IPS-18a (cell line): Measurements from ENCODE around the gene EYS.

Experiments used
- H3K27ac ChIP-seq: one replicate; pipeline ENCODE4 v1.5.1; 2013; ENCODE audit warnings: low read length
- H3K27me3 ChIP-seq: one replicate; pipeline ENCODE4 v1.6.1; 2013; ENCODE audit warnings: mild to moderate bottlenecking, low read length; ENCODE audit not compliant: control insufficient read depth, insufficient read depth
- H3K36me3 ChIP-seq: one replicate; pipeline ENCODE4 v1.6.1; 2013; ENCODE audit warnings: low read depth, low read length; ENCODE audit not compliant: control insufficient read depth
- H3K4me1 ChIP-seq: one replicate; pipeline ENCODE4 v1.6.1; 2013; ENCODE audit warnings: low read depth, low read length; ENCODE audit not compliant: control insufficient read depth
- H3K4me3 ChIP-seq: one replicate; pipeline ENCODE4 v1.5.1; 2013; ENCODE audit warnings: low read length
- H3K9ac ChIP-seq: one replicate; pipeline ENCODE4 v1.6.1; 2013; ENCODE audit warnings: mild to moderate bottlenecking, low read length, moderate library complexity
- H3K9me3 ChIP-seq: one replicate; pipeline ENCODE4 v1.6.1; 2013; ENCODE audit warnings: low read depth, low read length; ENCODE audit not compliant: control insufficient read depth

The EYS gene

GRCh38 chr6:65081756-65082155, 625.3 kb downstream of the EYS start:
- Histone ChIP-seq H3K27me3 (no peaks in the 10 kb centered on the region), H3K9me3 (no peaks in the 10 kb centered on the region), H3K4me3 (no peak overlapping the region), H3K27ac (no peak overlapping the region), H3K4me1 (no peaks in the 10 kb centered on the region), H3K36me3 (no peaks in the 10 kb centered on the region), H3K9ac (no peak overlapping the region)

- no peaks in the 10 kb centered on the region for H3K36me3 ChIP-seq
- no peak overlapping the region for H3K4me3 ChIP-seq
- no peak overlapping the region for H3K27ac ChIP-seq
- H3K27me3 ChIP-seq = no peaks in the 10 kb centered on the region
- H3K9me3 ChIP-seq = no peaks in the 10 kb centered on the region
- H3K4me1 ChIP-seq = no peaks in the 10 kb centered on the region
- H3K9ac ChIP-seq = no peak overlapping the region
These were observed 631.3 kb downstream of the EYS start for GRCh38 chr6:65075705-65076230.

DNA sequence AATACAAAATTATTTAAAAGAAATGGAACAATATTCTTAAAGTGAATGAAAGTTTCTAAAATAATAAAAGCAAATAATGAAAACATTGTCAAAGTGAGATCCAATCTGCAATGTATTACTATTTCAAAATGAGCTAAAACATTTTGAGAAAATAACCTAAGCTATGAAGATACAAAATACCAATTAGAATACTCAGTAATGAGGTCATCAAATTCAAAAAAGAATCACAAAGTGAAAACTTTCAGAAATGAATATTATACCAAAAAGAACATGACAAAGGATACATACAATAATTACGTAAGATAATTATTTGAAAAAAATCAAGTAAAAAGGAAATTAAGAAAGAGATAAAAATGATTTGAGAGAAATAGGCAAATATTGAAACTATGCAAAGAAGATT, 634.5 kb downstream of the EYS start:
- Histone ChIP-seq H3K27ac (no peak overlapping the region), H3K4me3 (no peak overlapping the region), H3K36me3 (no peaks in the 10 kb centered on the region), H3K9me3 (no peaks in the 10 kb centered on the region), H3K4me1 (no peaks in the 10 kb centered on the region), H3K9ac (no peak overlapping the region), H3K27me3 (no peaks in the 10 kb centered on the region)

DNA sequence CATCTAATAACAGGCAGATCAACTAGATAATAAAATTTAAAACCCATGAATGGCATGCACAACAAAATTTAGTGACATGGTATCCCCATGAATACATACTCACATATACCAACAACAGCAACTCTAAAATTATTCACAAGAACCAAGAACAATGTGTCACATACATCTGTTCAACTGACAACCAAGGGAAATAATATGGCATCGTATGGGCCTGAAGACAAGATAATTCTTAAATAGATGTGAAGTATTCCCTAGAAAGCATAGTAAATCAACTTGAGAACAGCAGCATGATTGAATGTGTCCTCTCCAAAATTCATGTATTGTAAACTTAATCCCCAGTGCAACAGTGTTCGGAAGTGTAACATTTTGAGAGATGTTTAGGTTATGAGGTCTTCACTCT, 635.5 kb downstream of the EYS start:
- H3K36me3 ChIP-seq = no peaks in the 10 kb centered on the region
- H3K9ac ChIP-seq = no peak overlapping the region
- no peak overlapping the region for H3K27ac ChIP-seq
- no peak overlapping the region for H3K4me3 ChIP-seq
- H3K4me1 ChIP-seq = no peaks in the 10 kb centered on the region
- no peaks in the 10 kb centered on the region for H3K9me3 ChIP-seq
- H3K27me3 ChIP-seq = no peaks in the 10 kb centered on the region

DNA sequence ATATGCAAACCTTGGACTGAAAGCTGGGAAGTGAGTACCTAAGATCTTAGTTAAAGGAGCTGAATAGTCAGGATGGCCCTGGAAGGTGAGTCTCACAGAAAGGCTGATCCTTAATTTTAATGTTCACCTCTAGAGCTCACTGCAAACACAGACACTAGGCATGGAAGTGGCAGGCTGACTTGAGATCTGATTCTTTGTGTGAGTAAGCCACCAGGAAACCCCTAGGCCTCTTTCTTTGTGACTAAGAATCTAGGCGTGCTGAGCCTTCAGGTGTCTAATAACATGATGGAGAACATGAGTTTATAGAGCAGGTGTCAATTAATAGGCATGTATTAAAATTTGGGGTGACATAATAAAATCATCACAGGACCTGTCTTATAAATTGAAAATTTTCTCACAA, 642.2 kb downstream of the EYS start:
- H3K9me3 ChIP-seq = no peaks in the 10 kb centered on the region
- no peak overlapping the region for H3K9ac ChIP-seq
- no peaks in the 10 kb centered on the region for H3K4me1 ChIP-seq
- H3K27me3 ChIP-seq = no peaks in the 10 kb centered on the region
- no peak overlapping the region for H3K27ac ChIP-seq
- no peaks in the 10 kb centered on the region for H3K36me3 ChIP-seq
- no peak overlapping the region for H3K4me3 ChIP-seq

DNA sequence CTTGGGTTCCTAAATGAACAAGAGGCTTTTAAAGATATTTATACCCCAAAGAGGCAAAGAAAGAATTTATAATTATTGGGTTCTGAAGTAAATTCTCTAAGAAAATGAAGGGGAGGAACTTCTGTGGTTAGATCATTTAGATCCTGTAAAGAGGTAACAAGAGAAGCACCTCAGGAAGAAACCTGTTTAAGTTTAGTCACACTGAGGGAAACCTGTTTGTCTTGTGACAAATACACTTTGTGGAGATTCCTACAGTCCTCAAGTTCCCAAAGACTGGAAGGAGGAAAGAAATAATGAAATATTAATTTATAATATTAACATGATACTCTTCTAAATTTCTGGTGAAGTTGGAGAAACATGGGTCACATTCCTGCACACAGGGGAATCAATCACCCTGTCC, 647.5 kb downstream of the EYS start:
- H3K27ac ChIP-seq = no peak overlapping the region
- H3K4me1 ChIP-seq = no peaks in the 10 kb centered on the region
- H3K36me3 ChIP-seq = no peaks in the 10 kb centered on the region
- no peaks in the 10 kb centered on the region for H3K9me3 ChIP-seq
- H3K27me3 ChIP-seq = no peaks in the 10 kb centered on the region
- no peak overlapping the region for H3K4me3 ChIP-seq
- no peak overlapping the region for H3K9ac ChIP-seq

GRCh38 chr6:65055545-65055944, 651.5 kb downstream of the EYS start:
- H3K27me3 ChIP-seq = no peaks in the 10 kb centered on the region
- no peak overlapping the region for H3K9ac ChIP-seq
- no peaks in the 10 kb centered on the region for H3K9me3 ChIP-seq
- no peaks in the 10 kb centered on the region for H3K4me1 ChIP-seq
- no peak overlapping the region for H3K27ac ChIP-seq
- H3K36me3 ChIP-seq = no peaks in the 10 kb centered on the region
- no peak overlapping the region for H3K4me3 ChIP-seq

- no peak overlapping the region for H3K27ac ChIP-seq
- no peaks in the 10 kb centered on the region for H3K36me3 ChIP-seq
- H3K9ac ChIP-seq = no peak overlapping the region
- no peaks in the 10 kb centered on the region for H3K4me1 ChIP-seq
- H3K9me3 ChIP-seq = no peaks in the 10 kb centered on the region
- H3K4me3 ChIP-seq = no peak overlapping the region
- H3K27me3 ChIP-seq = no peaks in the 10 kb centered on the region
These were observed 654.4 kb downstream of the EYS start for GRCh38 chr6:65052626-65053025.

- Histone ChIP-seq H3K27ac (no peak overlapping the region), H3K9ac (no peak overlapping the region), H3K4me1 (no peaks in the 10 kb centered on the region), H3K4me3 (no peak overlapping the region), H3K27me3 (no peaks in the 10 kb centered on the region), H3K9me3 (no peaks in the 10 kb centered on the region), H3K36me3 (no peaks in the 10 kb centered on the region)
These were observed 661.2 kb downstream of the EYS start for GRCh38 chr6:65045801-65046200.

- no peaks in the 10 kb centered on the region for H3K27me3 ChIP-seq
- H3K9me3 ChIP-seq = no peaks in the 10 kb centered on the region
- no peak overlapping the region for H3K9ac ChIP-seq
- H3K36me3 ChIP-seq = no peaks in the 10 kb centered on the region
- no peak overlapping the region for H3K27ac ChIP-seq
- H3K4me3 ChIP-seq = no peak overlapping the region
- H3K4me1 ChIP-seq = no peaks in the 10 kb centered on the region
These were observed 693.0 kb downstream of the EYS start for GRCh38 chr6:65014006-65014405.

DNA sequence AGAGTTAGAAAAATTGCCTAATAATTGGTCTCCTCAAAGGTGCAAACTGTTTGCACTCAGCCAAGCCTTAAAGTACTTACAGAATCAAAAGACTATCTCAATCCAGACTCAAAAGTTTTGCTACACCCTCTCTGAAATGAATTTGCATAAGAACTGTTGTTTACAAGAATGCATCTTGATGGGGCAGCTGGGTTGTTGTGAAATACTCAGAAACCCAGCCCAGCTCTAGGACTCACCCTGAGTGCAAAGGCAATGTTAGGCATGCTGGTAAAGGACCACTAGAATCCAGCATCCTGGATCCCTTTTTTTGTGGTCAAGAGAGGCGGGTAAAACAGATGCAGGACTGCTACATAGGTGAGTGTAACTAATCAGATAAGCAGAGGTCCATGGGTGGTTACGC, 700.2 kb downstream of the EYS start:
- Histone ChIP-seq H3K9me3 (no peaks in the 10 kb centered on the region), H3K4me1 (peaks cover 4% of the 10 kb centered on the region), H3K9ac (no peak overlapping the region), H3K27ac (no peak overlapping the region), H3K36me3 (no peaks in the 10 kb centered on the region), H3K27me3 (no peaks in the 10 kb centered on the region), H3K4me3 (no peak overlapping the region)

DNA sequence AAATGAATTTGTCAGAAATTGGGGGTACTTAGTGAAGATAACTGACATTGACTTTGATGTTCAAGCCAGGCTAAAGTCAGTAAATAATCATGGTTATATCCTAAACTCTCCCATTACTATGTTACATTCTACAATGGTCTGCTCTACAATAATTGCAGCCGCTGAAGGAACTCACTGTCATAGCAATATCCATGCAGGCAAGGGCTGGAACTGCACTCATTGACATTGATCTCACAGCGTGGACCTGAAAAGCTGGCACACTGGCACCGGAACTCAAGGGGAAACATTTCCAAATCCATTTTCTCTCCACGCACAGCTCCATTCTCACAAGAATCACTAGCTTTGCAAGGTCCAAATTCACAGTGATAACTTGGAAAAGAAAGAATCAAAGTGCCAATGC, 702.7 kb downstream of the EYS start:
- Histone ChIP-seq H3K9ac (no peak overlapping the region), H3K9me3 (no peaks in the 10 kb centered on the region), H3K27me3 (no peaks in the 10 kb centered on the region), H3K4me1 (peaks cover 4% of the 10 kb centered on the region), H3K27ac (no peak overlapping the region), H3K4me3 (no peak overlapping the region), H3K36me3 (no peaks in the 10 kb centered on the region)
